ENCODE data around the gene CALCOCO1. TPM values are rescaled to one million over a fixed set of nuclear protein-coding genes. Genes with fewer than 3 reads are reported as not detected.
A peak's percentile ranks its signal among the peaks of the same experiment; 100 is the strongest.

Gene CALCOCO1
- total RNA-seq, 1 donor from 2014 or later, result 19.8 TPM

DNA sequence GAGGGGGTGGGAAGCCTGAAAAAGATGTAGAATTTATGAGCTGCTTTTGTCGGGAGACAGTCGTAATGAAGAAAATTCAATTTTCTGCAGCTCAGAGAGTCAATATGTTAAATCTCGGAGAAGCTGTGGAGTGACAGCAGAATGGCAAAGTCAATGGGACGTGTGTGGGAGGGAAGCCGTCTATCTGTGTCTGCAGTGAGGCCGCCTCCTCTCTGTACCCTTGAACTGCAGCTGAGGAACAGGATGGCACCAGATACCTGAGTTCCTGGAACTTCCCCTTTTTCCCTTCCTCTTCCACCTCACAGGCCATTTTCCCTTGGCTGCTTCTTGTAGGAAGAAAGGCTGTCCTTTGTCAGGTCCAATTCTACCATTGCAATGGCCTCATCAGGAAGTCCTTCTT lies 9.3 kb upstream of the CALCOCO1 start:
- H3K4me1 Mint-ChIP-seq (ENCODE audit: low read depth), result peaks cover 12% of the 10 kb centered on the region
- H3K36me3 Mint-ChIP-seq (ENCODE audit: low read depth), result no peaks in the 10 kb centered on the region
- H3K4me3 Mint-ChIP-seq (ENCODE audit: low read depth), result no peak overlapping the region
- no peak overlapping the region for H3K27ac Mint-ChIP-seq
- H3K27me3 Mint-ChIP-seq (ENCODE audit: low read depth), result peaks cover 59% of the 10 kb centered on the region
- intact Hi-C loops (cut with micrococcal nuclease), result no loop called here
- DNase-seq (ENCODE audit: low spot score), result no peak
- no peaks in the 10 kb centered on the region for H3K9me3 Mint-ChIP-seq

DNA sequence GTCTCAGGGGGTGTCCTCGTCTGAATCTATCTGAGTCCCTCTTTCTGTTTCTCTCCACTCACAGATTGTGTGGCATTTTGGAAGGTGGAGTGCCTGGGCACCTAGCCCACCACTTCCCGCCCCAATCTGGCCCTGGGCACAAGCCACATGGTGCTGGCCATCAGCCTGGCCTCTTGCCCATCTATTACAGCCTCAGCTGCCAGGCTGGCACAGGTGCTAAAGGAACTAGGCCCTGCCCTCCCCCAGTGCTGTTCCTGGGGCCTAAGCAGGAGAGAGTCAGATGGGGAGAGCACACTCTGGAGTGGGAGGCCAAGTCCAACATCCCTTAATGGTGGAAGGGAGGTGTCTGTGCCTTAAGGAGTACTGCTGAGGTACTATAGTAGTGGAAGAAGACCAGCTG lies 8.3 kb upstream of the CALCOCO1 start:
- Mint-ChIP-seq H3K4me3 (ENCODE audit: low read depth) (no peak overlapping the region), H3K27me3 (ENCODE audit: low read depth) (peaks cover 67% of the 10 kb centered on the region), H3K36me3 (ENCODE audit: low read depth) (no peaks in the 10 kb centered on the region), H3K4me1 (ENCODE audit: low read depth) (peaks cover 12% of the 10 kb centered on the region), H3K27ac (no peak overlapping the region), H3K9me3 (no peaks in the 10 kb centered on the region)
- intact Hi-C loops (cut with micrococcal nuclease), result no loop called here
- DNase-seq (ENCODE audit: low spot score), result no peak

DNA sequence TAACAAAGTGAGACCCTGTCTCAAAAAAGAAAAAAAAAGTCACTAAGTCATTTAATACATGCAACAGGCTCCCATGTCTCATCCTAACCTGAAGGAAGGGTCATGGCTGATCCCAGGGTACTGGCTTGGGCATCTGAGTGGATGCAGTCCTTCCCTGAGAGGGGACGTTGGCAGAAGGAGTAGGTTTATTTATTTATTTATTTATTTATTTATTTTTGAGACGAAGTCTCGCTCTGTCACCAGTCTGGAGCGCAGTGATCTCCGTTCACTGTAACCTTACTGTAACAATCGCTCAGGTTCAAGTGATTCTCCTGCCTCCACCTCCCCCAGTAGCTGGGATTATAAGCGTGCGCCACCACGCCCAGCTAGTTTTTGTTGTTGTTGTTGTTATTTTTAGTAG lies 7.2 kb upstream of the CALCOCO1 start:
- H3K27ac Mint-ChIP-seq, result no peak overlapping the region
- no peaks in the 10 kb centered on the region for H3K36me3 Mint-ChIP-seq (ENCODE audit: low read depth)
- H3K4me1 Mint-ChIP-seq (ENCODE audit: low read depth), result peaks cover 10% of the 10 kb centered on the region
- no peak for DNase-seq (ENCODE audit: low spot score)
- H3K4me3 Mint-ChIP-seq (ENCODE audit: low read depth), result no peak overlapping the region
- H3K27me3 Mint-ChIP-seq (ENCODE audit: low read depth), result peaks cover 64% of the 10 kb centered on the region
- no peaks in the 10 kb centered on the region for H3K9me3 Mint-ChIP-seq
- intact Hi-C loops (cut with micrococcal nuclease), result no loop called here

DNA sequence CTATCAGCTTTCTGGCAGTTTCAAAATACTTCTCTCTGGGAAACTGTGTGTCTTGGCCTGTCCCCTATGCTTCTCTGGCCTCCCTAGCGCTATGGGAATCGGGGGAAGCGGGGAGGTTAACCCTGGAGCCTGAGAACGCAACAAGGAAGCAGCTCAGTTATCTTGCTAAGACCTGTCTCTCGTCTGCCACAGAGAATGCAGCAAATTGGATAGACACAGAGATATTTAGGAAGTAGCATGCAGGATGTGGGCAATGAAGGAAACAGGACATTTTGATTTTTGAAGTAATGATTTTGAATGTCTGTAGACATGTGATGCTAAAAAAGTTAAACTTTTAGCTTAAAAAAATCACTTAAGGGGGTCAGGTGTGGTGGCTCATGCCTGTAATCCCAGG lies 6.6 kb upstream of the CALCOCO1 start:
- no peak overlapping the region for H3K27ac Mint-ChIP-seq
- intact Hi-C loops (cut with micrococcal nuclease), result no loop called here
- peaks cover 5% of the 10 kb centered on the region for H3K4me1 Mint-ChIP-seq (ENCODE audit: low read depth)
- no peak overlapping the region for H3K4me3 Mint-ChIP-seq (ENCODE audit: low read depth)
- DNase-seq (ENCODE audit: low spot score), result no peak
- no peaks in the 10 kb centered on the region for H3K36me3 Mint-ChIP-seq (ENCODE audit: low read depth)
- no peaks in the 10 kb centered on the region for H3K9me3 Mint-ChIP-seq
- H3K27me3 Mint-ChIP-seq (ENCODE audit: low read depth), result peaks cover 58% of the 10 kb centered on the region

DNA sequence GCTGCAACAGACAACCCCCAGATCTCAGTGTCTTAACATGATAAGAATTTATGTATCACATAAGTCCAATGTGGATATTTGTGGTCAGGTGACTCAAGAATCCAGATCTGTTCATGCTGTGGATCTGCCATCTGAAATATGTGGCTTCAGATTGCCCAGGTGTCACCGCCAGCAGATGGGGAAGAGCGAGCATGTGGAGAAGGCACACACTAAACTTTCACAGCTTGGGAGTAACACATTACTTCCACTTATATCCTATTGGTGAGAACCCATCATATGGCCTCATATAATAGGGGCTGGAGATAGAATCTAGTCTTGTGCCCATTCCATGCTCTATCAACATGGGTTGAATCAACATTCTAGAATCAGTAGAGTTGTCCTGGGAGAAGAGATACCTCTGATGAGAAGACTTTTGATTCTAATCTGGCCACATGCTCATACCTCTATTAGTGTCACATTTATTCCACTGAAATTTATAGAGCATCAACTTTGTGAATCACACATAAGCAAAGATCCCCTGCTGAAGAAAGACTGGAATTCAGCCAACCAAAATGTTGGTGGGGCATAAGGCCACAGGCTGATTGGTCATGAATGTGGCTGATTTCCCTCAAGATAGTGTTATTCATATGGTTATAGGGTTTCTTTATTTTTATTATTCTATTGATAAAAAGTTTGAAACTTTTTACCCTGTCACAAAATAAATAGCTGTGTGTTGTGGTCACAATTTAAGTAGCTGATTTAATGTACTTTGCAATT lies 6.0 kb upstream of the CALCOCO1 start:
- peaks cover 55% of the 10 kb centered on the region for H3K27me3 Mint-ChIP-seq (ENCODE audit: low read depth)
- no peak for DNase-seq (ENCODE audit: low spot score)
- H3K36me3 Mint-ChIP-seq (ENCODE audit: low read depth), result no peaks in the 10 kb centered on the region
- peaks cover 3% of the 10 kb centered on the region for H3K4me1 Mint-ChIP-seq (ENCODE audit: low read depth)
- intact Hi-C loops (cut with micrococcal nuclease), result no loop called here
- H3K27ac Mint-ChIP-seq, result no peak overlapping the region
- H3K9me3 Mint-ChIP-seq, result no peaks in the 10 kb centered on the region
- no peak overlapping the region for H3K4me3 Mint-ChIP-seq (ENCODE audit: low read depth)

DNA sequence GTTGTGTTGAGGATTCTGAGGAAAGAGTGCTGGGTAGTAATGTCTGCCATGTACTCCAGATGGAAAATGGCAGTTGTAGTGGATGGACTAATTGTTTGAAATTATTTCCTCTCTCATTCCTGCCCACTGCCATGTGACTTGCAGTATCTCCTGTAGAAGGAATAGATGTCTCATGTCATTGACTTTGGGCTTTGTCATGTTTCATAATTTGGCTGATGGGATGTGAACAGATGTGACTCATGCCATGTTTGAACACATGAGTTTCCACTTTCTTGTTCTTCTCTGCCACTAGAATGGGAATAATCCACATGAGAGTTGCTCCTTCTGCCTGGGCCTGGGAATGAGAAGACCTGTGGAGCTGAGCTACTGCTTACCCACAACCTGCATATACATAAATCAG lies 2.4 kb upstream of the CALCOCO1 start:
- Mint-ChIP-seq H3K36me3 (ENCODE audit: low read depth) (no peaks in the 10 kb centered on the region), H3K4me1 (ENCODE audit: low read depth) (peaks cover 23% of the 10 kb centered on the region), H3K9me3 (no peaks in the 10 kb centered on the region), H3K27me3 (ENCODE audit: low read depth) (peaks cover 21% of the 10 kb centered on the region), H3K27ac (no peak overlapping the region), H3K4me3 (ENCODE audit: low read depth) (no peak overlapping the region)
- intact Hi-C loops (cut with micrococcal nuclease), result no loop called here
- no peak for DNase-seq (ENCODE audit: low spot score)

DNA sequence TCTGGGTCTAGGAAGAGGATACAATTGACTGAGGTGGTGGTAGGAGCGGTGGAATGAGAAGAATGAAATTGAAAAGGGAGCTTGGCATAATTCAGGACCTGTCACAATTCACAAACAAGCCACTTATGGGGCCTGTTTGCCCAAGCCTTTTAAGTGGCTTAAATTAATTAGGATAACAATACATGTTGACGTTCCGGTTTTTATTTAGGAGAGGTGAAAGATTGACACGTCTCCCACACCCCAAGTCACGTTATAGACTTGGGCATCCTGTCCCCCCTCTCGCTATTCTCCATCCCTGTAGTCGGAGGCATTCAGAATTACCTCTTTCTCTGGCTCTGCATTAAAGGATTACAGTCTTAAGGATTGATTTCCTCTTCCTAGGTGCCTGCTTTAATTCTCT lies 954 bp upstream of the CALCOCO1 start:
- Mint-ChIP-seq H3K36me3 (ENCODE audit: low read depth) (no peaks in the 10 kb centered on the region), H3K27ac (peak overlapping the region; percentile 73), H3K9me3 (no peaks in the 10 kb centered on the region), H3K27me3 (ENCODE audit: low read depth) (peaks cover 14% of the 10 kb centered on the region), H3K4me1 (ENCODE audit: low read depth) (peaks cover 20% of the 10 kb centered on the region), H3K4me3 (ENCODE audit: low read depth) (peak overlapping the region; percentile 88)
- no peak for DNase-seq (ENCODE audit: low spot score)
- intact Hi-C loops (cut with micrococcal nuclease), result no loop called here

DNA sequence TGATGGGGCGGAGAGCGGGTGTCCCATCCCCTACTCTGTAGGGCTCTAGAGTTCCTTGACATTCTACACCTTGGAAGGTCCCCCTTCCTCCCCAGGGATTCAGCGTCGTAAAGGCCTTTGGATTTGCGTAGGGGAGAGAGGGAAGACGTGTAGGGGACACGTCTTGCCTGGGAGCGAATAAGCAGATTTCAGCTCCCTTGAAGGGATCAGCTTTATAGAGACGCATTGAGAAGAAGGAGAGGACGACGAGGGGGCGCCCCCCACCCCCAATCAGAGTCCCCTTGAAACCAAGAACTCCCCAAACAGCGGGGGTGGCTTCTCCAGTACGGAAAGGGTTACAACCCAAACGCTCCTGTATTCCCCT lies 324 bp downstream of the CALCOCO1 start:
- peaks cover under 1% of the 10 kb centered on the region for H3K36me3 Mint-ChIP-seq (ENCODE audit: low read depth)
- peak overlapping the region; percentile 88 for H3K4me3 Mint-ChIP-seq (ENCODE audit: low read depth)
- peaks cover 24% of the 10 kb centered on the region for H3K4me1 Mint-ChIP-seq (ENCODE audit: low read depth)
- peaks cover 7% of the 10 kb centered on the region for H3K27me3 Mint-ChIP-seq (ENCODE audit: low read depth)
- H3K27ac Mint-ChIP-seq, result peak overlapping the region; percentile 73
- no peaks in the 10 kb centered on the region for H3K9me3 Mint-ChIP-seq
- intact Hi-C loops (cut with micrococcal nuclease), result loop anchor here (1.0 kb wide), 1 partner anchor 30 kb away; no protein-coding TSS in a partner anchor
- no peak for DNase-seq (ENCODE audit: low spot score)

DNA sequence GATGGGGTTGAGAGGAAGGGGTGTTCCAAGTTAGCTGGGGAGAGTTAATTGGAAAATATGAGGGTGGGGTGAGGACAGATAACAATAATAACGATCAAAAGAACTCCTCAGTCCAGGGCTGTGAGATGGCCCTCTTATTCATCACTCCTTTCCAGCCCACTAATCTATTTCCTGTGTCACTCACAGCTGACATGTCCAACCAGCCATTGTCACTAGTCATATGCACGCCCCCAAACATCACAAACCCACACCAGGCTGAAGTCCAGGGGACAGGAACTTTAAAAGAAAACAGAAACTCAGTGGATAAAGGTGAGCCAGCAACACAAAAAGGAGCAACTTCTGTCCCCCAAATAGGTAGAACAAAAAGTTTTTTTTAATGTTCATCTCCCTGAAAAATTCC lies 911 bp downstream of the CALCOCO1 start:
- intact Hi-C loops (cut with micrococcal nuclease), result no loop called here
- H3K4me3 Mint-ChIP-seq (ENCODE audit: low read depth), result peak overlapping the region; percentile 88
- DNase-seq (ENCODE audit: low spot score), result no peak

DNA sequence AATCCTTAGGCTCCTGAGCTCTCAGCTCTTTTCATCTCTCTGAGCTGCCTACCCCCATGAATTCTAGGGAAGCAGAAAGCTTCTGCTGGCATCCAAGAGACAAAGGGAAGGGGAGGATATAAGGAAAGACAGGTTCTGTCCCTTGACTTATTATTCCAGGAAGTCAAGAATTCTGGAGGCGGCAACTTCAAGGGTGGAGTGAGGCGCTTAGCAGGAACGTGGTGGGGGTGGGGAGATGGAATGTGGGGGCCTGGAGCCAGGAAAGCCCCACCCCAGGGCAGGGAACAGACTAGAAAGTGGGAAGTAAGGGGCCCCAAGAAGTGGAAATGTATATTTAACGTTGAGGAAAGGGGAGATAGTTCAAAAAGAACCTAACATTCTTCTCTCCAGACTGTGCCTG lies 1.4 kb downstream of the CALCOCO1 start:
- Mint-ChIP-seq H3K36me3 (ENCODE audit: low read depth) (peaks cover 5% of the 10 kb centered on the region), H3K4me3 (ENCODE audit: low read depth) (peak overlapping the region; percentile 88), H3K27ac (no peak overlapping the region), H3K9me3 (no peaks in the 10 kb centered on the region), H3K27me3 (ENCODE audit: low read depth) (no peaks in the 10 kb centered on the region), H3K4me1 (ENCODE audit: low read depth) (peaks cover 24% of the 10 kb centered on the region)
- intact Hi-C loops (cut with micrococcal nuclease), result no loop called here
- DNase-seq (ENCODE audit: low spot score), result no peak

More for the DNA sequence above, 911 bp downstream of the CALCOCO1 start:
- peak overlapping the region; percentile 43 for H3K27ac Mint-ChIP-seq
- peaks cover 24% of the 10 kb centered on the region for H3K4me1 Mint-ChIP-seq (ENCODE audit: low read depth)
- peaks cover 5% of the 10 kb centered on the region for H3K36me3 Mint-ChIP-seq (ENCODE audit: low read depth)
- no peaks in the 10 kb centered on the region for H3K9me3 Mint-ChIP-seq
- H3K27me3 Mint-ChIP-seq (ENCODE audit: low read depth), result peaks cover 5% of the 10 kb centered on the region

DNA sequence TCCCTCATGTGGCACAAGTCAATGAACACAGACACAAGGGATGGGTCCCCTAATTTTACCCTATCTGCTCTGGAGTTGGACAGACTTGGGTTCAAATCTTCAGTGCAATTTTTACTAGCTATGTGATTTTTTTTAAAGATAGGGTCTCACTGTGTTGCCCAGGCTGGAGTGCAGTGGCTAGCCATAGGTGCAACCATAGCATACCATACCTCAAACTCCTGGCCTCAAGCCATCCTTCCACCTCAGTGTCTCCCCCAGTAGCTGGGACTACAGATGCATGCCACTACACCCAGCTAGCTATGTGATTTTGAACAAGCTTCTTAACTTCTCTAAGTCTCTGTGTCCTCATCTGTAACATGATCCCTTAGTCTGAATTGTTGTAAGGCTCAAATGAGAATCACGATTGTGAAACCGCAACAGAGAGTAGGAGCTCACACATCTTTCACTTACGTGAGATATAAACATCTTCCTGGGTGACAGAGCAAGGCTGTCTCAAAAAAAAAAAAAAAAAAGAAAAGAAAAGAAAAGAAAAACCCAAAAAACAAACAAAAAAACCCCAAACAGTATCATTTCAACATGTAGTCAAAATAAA lies 4.7 kb downstream of the CALCOCO1 start:
- Mint-ChIP-seq H3K4me3 (ENCODE audit: low read depth) (no peak overlapping the region), H3K9me3 (no peaks in the 10 kb centered on the region), H3K27ac (no peak overlapping the region), H3K27me3 (ENCODE audit: low read depth) (no peaks in the 10 kb centered on the region), H3K36me3 (ENCODE audit: low read depth) (peaks cover 9% of the 10 kb centered on the region), H3K4me1 (ENCODE audit: low read depth) (peaks cover 18% of the 10 kb centered on the region)
- no peak for DNase-seq (ENCODE audit: low spot score)
- intact Hi-C loops (cut with micrococcal nuclease), result no loop called here

DNA sequence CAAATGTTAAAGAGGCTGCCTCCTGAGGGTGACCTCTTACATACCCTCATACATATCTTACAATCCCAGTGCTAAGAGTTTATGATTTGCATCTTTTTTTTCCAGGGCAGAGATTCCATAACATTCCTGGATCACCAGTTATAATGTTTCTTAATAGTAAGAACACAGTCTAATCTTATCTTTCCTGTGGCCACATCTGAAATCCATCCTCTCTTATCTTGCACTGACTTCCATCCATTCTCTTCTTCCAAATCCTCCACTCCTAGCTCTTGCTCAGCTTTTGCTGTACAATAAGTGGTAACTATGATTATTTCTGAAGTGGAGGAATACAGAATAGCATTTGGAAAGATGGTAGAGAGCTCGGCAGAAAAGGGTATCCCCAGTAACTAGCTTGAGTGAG lies 6.3 kb downstream of the CALCOCO1 start:
- Mint-ChIP-seq H3K9me3 (no peaks in the 10 kb centered on the region), H3K36me3 (ENCODE audit: low read depth) (peaks cover 9% of the 10 kb centered on the region), H3K27ac (no peak overlapping the region), H3K4me3 (ENCODE audit: low read depth) (no peak overlapping the region), H3K4me1 (ENCODE audit: low read depth) (peaks cover 7% of the 10 kb centered on the region), H3K27me3 (ENCODE audit: low read depth) (no peaks in the 10 kb centered on the region)
- DNase-seq (ENCODE audit: low spot score), result no peak
- intact Hi-C loops (cut with micrococcal nuclease), result no loop called here

DNA sequence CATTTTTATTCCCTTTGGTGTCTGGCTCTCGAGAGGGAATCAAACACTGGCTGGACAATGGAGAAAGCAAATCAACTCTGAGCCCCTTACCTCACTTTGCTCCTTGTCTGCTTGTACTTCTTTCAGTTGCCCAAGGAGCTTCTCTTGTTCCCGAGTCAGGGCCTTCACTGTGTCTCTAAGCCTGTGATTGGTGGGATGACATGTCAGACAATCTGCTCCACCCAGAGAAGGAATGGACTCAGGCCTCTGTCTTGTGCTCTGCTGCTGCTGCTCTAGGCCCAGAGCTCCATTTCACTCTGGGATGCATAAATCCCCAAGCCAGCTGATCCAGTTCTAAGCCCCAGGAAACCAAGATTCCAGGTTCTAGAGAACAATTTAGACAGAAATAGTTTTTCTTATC lies 7.6 kb downstream of the CALCOCO1 start:
- Mint-ChIP-seq H3K4me1 (ENCODE audit: low read depth) (peaks cover 4% of the 10 kb centered on the region), H3K27me3 (ENCODE audit: low read depth) (no peaks in the 10 kb centered on the region), H3K36me3 (ENCODE audit: low read depth) (peaks cover 9% of the 10 kb centered on the region), H3K27ac (no peak overlapping the region), H3K4me3 (ENCODE audit: low read depth) (no peak overlapping the region), H3K9me3 (no peaks in the 10 kb centered on the region)
- intact Hi-C loops (cut with micrococcal nuclease), result no loop called here
- no peak for DNase-seq (ENCODE audit: low spot score)

Data from activated T-helper 2 cell treated with anti-CD3 and anti-CD28 coated beads, Interferon-gamma antibody, Interleukin-2, Interleukin-4, amounts not matched to agents 10 μg/mL and 5 μg/mL and 100 μg/mL, durations not matched to agents 14 hours and 24 hours and 36 hours (primary cell).